B cell (primary cell): Measurements from ENCODE around the gene TNFRSF1A. TPM values are rescaled to one million over a fixed set of nuclear protein-coding genes. Genes with fewer than 3 reads are reported as not detected.

Source experiments
- ATAC-seq: fragments of 200-7000 bp; cut with Tn5 transposase; one replicate; pipeline ENCODE4 v1.10.0; 2021; ENCODE audit warnings: low read depth, mild to moderate bottlenecking, moderate number of reproducible peaks, moderate library complexity
- CTCF ChIA-PET: fragments of 350-600 bp; sonication (Branson Sonifier 250); formaldehyde crosslinking; loops from one replicate; lab custom pipeline; 2021; ENCODE audit warnings: antibody characterized with exemption, inconsistent platforms; lab: Charles Lee
- POLR2A ChIA-PET: fragments of 350-600 bp; sonication (Branson Sonifier 250); formaldehyde crosslinking; loops from one replicate; lab custom pipeline; 2021; ENCODE audit warnings: antibody characterized with exemption; lab: Charles Lee
- DNase-seq: peaks from one replicate; pipeline ENCODE4 v3.0.0; 2013
- H2AFZ ChIP-seq: 2 replicates; pipeline ENCODE4 v1.6.1; 2012; ENCODE audit warnings: mild to moderate bottlenecking, low read depth, low read length; ENCODE audit not compliant: insufficient read depth, poor library complexity, severe bottlenecking
- H3K27ac ChIP-seq, 2 donors: 1 replicate in 1 of 2; 2 replicates in 1 of 2; pipeline ENCODE4 v1.5.1; 2012 to 2013; ENCODE audit warnings: low read length in 2 of 2, mild to moderate bottlenecking in 2 of 2, moderate library complexity in 1 of 2
- H3K27me3 ChIP-seq, 4 experiments: fragments of 200-600 bp in 1 of 4; sonication (generic) in 1 of 4; replicated peaks in 1 of 4; 1 replicate in 2 of 4; 2 replicates in 2 of 4; pipeline versions ENCODE4 v1.6.1 to v1.7.0; 2013 to 2016; ENCODE audit warnings: low read length in 3 of 4, mild to moderate bottlenecking in 2 of 4, mixed read lengths in 1 of 4, moderate library complexity in 1 of 4; ENCODE audit not compliant: insufficient read depth in 4 of 4, control insufficient read depth in 3 of 4; ENCODE audit errors: control extremely low read depth in 1 of 4
- H3K36me3 ChIP-seq, 2 experiments: replicated peaks in 1 of 2; 1 replicate in 1 of 2; 2 replicates in 1 of 2; pipeline versions ENCODE4 v1.6.1 to v1.7.1; 2013; ENCODE audit warnings: low read length in 1 of 2; ENCODE audit not compliant: insufficient read depth in 2 of 2, control insufficient read depth in 1 of 2; ENCODE audit errors: control extremely low read depth in 1 of 2, extremely low read depth in 1 of 2
- H3K4me1 ChIP-seq, 2 donors: fragments of 200-600 bp in 1 of 2; sonication (generic) in 1 of 2; 1 replicate in 1 of 2; 2 replicates in 1 of 2; pipeline versions ENCODE4 v1.5.1 to v1.6.1; 2013 to 2017; ENCODE audit warnings: low read length in 2 of 2; ENCODE audit not compliant: control insufficient read depth in 2 of 2, insufficient read depth in 2 of 2
- H3K4me2 ChIP-seq: replicated peaks from 2 replicates; pipeline ENCODE3; 2012; ENCODE audit warnings: mild to moderate bottlenecking, low read depth, low read length; ENCODE audit not compliant: poor library complexity, severe bottlenecking
- H3K4me3 ChIP-seq, 5 experiments: fragments of 200-600 bp in 1 of 5; sonication (generic) in 1 of 5; 1 replicate in 3 of 5; 2 replicates in 2 of 5; pipeline versions ENCODE4 v1.5.1 to v1.7.0; 2011 to 2016; ENCODE audit warnings: low read length in 4 of 5, mild to moderate bottlenecking in 4 of 5, low read depth in 2 of 5, control low read depth in 1 of 5, moderate library complexity in 1 of 5; ENCODE audit not compliant: insufficient read depth in 1 of 5; ENCODE audit errors: control extremely low read depth in 1 of 5, extremely low read depth in 1 of 5
- H3K79me2 ChIP-seq: fragments of 200-600 bp; sonication (generic); one replicate; pipeline ENCODE4 v1.6.0; 2016; ENCODE audit warnings: low read length; ENCODE audit not compliant: control insufficient read depth, insufficient read depth
- H3K9ac ChIP-seq: fragments of 200-600 bp; sonication (generic); 2 replicates; pipeline ENCODE4 v1.6.1; 2017; ENCODE audit warnings: mild to moderate bottlenecking, low read length, moderate library complexity
- H3K9me3 ChIP-seq, 3 donors: one replicate each; pipeline versions ENCODE4 v1.6.1 to v1.7.1; 2013; ENCODE audit warnings: low read length in 2 of 3; ENCODE audit not compliant: control insufficient read depth in 2 of 3, insufficient read depth in 1 of 3; ENCODE audit errors: control extremely low read depth in 1 of 3
- H4K20me1 ChIP-seq: 2 replicates; pipeline ENCODE4 v1.6.0; 2012; ENCODE audit warnings: mild to moderate bottlenecking, low read length; ENCODE audit not compliant: insufficient read depth, control insufficient read depth, poor library complexity, severe bottlenecking
- H3K27ac Mint-ChIP-seq: one replicate; pipeline ENCODE4 v1.8.0; 2021; ENCODE audit warnings: mixed read lengths
- H3K27me3 Mint-ChIP-seq: one replicate; pipeline ENCODE4 v1.8.0; 2021; ENCODE audit warnings: mixed read lengths
- H3K4me1 Mint-ChIP-seq: one replicate; pipeline ENCODE4 v1.8.0; 2021; ENCODE audit warnings: mixed read lengths
- H3K4me3 Mint-ChIP-seq: one replicate; pipeline ENCODE4 v1.8.0; 2021; ENCODE audit warnings: mixed read lengths
- H3K9me3 Mint-ChIP-seq: one replicate; pipeline ENCODE4 v1.8.0; 2022; ENCODE audit warnings: mixed read lengths; ENCODE audit not compliant: insufficient read depth
- EZH2 ChIP-seq: IDR thresholded peaks from 2 replicates; pipeline ENCODE4 v1.6.1; 2012; ENCODE audit warnings: borderline replicate concordance, low read depth, mild to moderate bottlenecking, moderate library complexity, low read length; ENCODE audit not compliant: insufficient read depth, poor library complexity, severe bottlenecking
- WGBS: methylation state at CpG from one replicate; pipeline ENCODE4 v1.1.5; 2013; ENCODE audit warnings: missing lambda C conversion rate; ENCODE audit not compliant: insufficient coverage; 5-methylcytosine and 5-hydroxymethylcytosine counted together
- intact Hi-C: fragments of 100-400 bp; cut with micrococcal nuclease; formaldehyde crosslinking; loops from one replicate; pipeline ENCODE4 v1.10.0; 2022
- polyA plus RNA-seq: library from polyadenylated mRNA; depleted of rRNA; stranded (reverse); fragments of >200 nt; gene quantifications from 2 replicates; pipeline ENCODE4 v1.2.3, GENCODE V29; 2012
- total RNA-seq, 2 donors: library from RNA; stranded (reverse); fragments of 120-200 nt in 1 of 2; gene quantifications; 1 replicate in 1 of 2; 2 replicates in 1 of 2; pipeline versions ENCODE4 v1.2.3 to v1.2.4, GENCODE V29; 2013 to 2022
- TF ChIP-seq, protein P1 (sequence below): fragments of 200-600 bp; IDR thresholded peaks from one replicate; pipeline ENCODE4 v1.8.0; 2022; ENCODE audit warnings: antibody characterized with exemption, mild to moderate bottlenecking

Gene TNFRSF1A
- total and polyA plus RNA-seq, 2 donors (not counting 1 experiment from before 2014, with no cell fraction given), result 0.59 to 1.6 TPM

DNA sequence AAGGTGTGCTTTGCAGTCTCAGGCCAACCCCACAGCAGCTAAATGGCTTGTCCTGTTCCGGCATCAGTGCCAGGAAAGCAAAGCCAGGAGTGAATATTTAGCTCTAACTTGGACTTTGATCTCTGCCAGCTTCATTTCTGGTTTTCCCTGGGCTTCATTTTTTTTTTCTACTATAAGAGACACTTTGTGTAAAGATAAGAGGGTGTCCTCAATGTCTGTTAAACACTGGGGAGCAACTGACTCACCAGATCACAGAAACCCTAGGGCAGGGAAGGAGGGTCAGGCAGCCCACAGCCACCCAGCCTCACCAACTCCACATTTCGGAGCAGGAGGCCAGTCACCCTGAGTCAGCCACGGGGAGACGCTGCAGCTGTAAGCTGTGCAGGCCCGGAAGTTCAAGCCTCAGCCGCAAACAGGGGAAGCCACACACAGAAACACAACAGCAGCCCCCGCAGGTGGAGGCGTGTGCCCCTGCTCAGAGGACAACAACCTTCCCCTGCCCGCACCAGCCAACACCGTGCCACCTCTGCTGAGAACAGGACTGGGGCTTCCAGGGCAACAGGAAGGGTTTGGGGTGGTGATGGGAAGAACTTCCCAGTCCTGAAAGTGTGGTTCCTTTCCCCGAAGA lies 6.3 kb downstream of the TNFRSF1A start:
- H3K4me3 ChIP-seq, result peak overlapping the region in 2 of 5 experiments; percentile 34 to 40
- Mint-ChIP-seq H3K27me3 (peaks cover 55% of the 10 kb centered on the region), H3K27ac (no peak overlapping the region), H3K4me1 (peaks cover 13% of the 10 kb centered on the region), H3K4me3 (peak overlapping the region; percentile 66), H3K9me3 (no peaks in the 10 kb centered on the region)
- H3K36me3 ChIP-seq, result no peaks in the 10 kb centered on the region
- intact Hi-C loops, result loop anchor here (5.0 to 10.0 kb wide), 2 partner anchors 33 to 129 kb away; no protein-coding TSS in a partner anchor
- H3K9ac ChIP-seq, result peak overlapping the region; percentile 32
- H3K9me3 ChIP-seq, result peaks cover 0 to 20% (median 0%) of the 10 kb centered on the region in 3 donors
- H3K4me2 ChIP-seq, result peak overlapping the region; percentile 70
- peaks cover 0 to 96% (median 60%) of the 10 kb centered on the region in 4 experiments for H3K27me3 ChIP-seq
- H3K79me2 ChIP-seq, result no peaks in the 10 kb centered on the region
- H4K20me1 ChIP-seq, result peaks cover 15% of the 10 kb centered on the region
- H2AFZ ChIP-seq, result peak overlapping the region; percentile 19
- peak; percentile 75 for DNase-seq
- peaks cover 53 to 54% of the 10 kb centered on the region in 2 donors for H3K4me1 ChIP-seq
- peak; percentile 79 for ATAC-seq
- WGBS, result 5% methylated on average over 7 of the region's 11 CpGs
- H3K27ac ChIP-seq, result no peak overlapping the region
- no peak for TF ChIP-seq EZH2
- TF ChIP-seq, protein P1, sequence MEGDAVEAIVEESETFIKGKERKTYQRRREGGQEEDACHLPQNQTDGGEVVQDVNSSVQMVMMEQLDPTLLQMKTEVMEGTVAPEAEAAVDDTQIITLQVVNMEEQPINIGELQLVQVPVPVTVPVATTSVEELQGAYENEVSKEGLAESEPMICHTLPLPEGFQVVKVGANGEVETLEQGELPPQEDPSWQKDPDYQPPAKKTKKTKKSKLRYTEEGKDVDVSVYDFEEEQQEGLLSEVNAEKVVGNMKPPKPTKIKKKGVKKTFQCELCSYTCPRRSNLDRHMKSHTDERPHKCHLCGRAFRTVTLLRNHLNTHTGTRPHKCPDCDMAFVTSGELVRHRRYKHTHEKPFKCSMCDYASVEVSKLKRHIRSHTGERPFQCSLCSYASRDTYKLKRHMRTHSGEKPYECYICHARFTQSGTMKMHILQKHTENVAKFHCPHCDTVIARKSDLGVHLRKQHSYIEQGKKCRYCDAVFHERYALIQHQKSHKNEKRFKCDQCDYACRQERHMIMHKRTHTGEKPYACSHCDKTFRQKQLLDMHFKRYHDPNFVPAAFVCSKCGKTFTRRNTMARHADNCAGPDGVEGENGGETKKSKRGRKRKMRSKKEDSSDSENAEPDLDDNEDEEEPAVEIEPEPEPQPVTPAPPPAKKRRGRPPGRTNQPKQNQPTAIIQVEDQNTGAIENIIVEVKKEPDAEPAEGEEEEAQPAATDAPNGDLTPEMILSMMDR, result peak; percentile 57
- POLR2A ChIA-PET, result interaction anchor here (0.6 kb wide), 1 partner anchor 223 kb away, joined by 3 read pairs; no protein-coding TSS in a partner anchor
- CTCF ChIA-PET, result interaction anchor here (0.6 to 1.6 kb wide), 4 partner anchors 15 to 351 kb away, joined by 3 to 4 read pairs (median 4); no protein-coding TSS in a partner anchor
